ENCODE measurements around the gene LRRC36. TPM values are rescaled to one million over a fixed set of nuclear protein-coding genes. Genes with fewer than 3 reads are reported as not detected.

LRRC36 gene
- total RNA-seq, 1 experiment from 2014 or later, result not detected

DNA sequence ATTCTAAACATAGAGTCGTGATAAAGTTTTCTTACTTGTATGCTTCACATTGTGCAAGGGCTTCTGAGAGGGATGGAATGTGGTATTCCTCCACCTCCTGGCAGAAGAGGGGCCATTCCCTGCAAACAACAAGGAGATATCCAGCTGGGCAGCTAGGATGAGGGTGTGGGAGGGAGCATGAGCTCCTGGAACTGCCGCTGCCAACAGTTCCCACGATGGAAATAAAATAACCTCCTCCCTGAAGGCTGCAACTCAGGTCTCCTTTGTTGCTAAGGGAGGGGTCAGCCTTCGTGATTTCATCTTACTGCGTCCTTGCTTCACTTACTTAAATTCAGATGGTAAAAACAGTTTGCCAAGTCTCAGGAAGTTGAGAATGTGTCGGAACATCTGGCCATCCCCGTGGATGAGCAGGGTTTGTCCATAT lies 31.7 kb upstream of the LRRC36 start:
- DNase-seq (no peak), ATAC-seq (no peak)
- no TSS peak for BruUV-seq (replicated peaks)
- H3K27me3 ChIP-seq (ENCODE audit: low read length), result no peaks in the 10 kb centered on the region
- ChIA-PET POLR2A (ENCODE audit: unreplicated experiment) (no interaction called here), CTCF (no interaction called here)
- H3K4me3 ChIP-seq (ENCODE audit: low read length), result no peak overlapping the region
- H3K27ac ChIP-seq (ENCODE audit: low read length), result no peak overlapping the region
- no peaks in the 10 kb centered on the region for H3K9me3 ChIP-seq (ENCODE audit: low read length)
- H3F3A ChIP-seq (ENCODE audit: low read length, unreplicated experiment), result no peaks in the 10 kb centered on the region
- no peak overlapping the region for H2AFZ ChIP-seq (ENCODE audit: low read length)
- no peaks in the 10 kb centered on the region for H3K79me2 ChIP-seq (ENCODE audit: low read length)
- TF ChIP-seq EZH2phosphoT487 (IDR thresholded peaks at IDR 0.05; ENCODE audit: borderline replicate concordance, low read length), result no peak
- TF ChIP-seq, protein P1, sequence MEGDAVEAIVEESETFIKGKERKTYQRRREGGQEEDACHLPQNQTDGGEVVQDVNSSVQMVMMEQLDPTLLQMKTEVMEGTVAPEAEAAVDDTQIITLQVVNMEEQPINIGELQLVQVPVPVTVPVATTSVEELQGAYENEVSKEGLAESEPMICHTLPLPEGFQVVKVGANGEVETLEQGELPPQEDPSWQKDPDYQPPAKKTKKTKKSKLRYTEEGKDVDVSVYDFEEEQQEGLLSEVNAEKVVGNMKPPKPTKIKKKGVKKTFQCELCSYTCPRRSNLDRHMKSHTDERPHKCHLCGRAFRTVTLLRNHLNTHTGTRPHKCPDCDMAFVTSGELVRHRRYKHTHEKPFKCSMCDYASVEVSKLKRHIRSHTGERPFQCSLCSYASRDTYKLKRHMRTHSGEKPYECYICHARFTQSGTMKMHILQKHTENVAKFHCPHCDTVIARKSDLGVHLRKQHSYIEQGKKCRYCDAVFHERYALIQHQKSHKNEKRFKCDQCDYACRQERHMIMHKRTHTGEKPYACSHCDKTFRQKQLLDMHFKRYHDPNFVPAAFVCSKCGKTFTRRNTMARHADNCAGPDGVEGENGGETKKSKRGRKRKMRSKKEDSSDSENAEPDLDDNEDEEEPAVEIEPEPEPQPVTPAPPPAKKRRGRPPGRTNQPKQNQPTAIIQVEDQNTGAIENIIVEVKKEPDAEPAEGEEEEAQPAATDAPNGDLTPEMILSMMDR (conservative IDR thresholded peaks at IDR 0.05; ENCODE audit: low read depth, low read length), result no peak
- no peak for TF ChIP-seq EZH2 (IDR thresholded peaks at IDR 0.05; ENCODE audit: low read length, unreplicated experiment)
- no peak overlapping the region for H3K4me2 ChIP-seq (ENCODE audit: low read length)
- no peaks in the 10 kb centered on the region for H3K9me2 ChIP-seq (replicated peaks; ENCODE audit: low read length)
- intact Hi-C loops (cut with micrococcal nuclease), result no loop called here
- H3K4me1 ChIP-seq (ENCODE audit: insufficient read depth, low read length), result peaks cover 13% of the 10 kb centered on the region
- no peak overlapping the region for H3K9ac ChIP-seq (ENCODE audit: low read length)
- H4K20me1 ChIP-seq (ENCODE audit: low read length), result no peaks in the 10 kb centered on the region
- H3K36me3 ChIP-seq (ENCODE audit: low read depth, low read length), result no peaks in the 10 kb centered on the region

DNA sequence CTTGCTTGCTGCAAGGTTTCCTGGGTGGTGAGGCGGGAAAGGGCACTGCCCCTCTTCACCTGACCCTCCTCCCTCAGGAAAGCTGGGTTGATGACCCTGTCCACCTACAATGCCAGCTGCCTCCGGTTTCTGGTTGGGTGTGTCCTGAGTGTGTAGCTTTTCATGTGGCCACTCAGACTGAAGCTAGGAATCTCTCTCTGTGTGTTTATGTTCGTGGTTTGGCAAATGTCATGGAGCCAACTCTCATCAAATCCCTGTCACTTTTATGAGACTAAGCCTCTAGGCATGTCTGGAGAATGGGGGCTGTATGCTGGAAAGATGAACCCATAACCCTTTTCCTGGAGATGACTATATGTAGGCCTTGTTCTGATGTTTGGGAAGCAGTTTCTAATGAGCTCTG lies 30.2 kb upstream of the LRRC36 start:
- ATAC-seq (peak; percentile 87), DNase-seq (peak; percentile 64)
- ChIA-PET CTCF (no interaction called here), POLR2A (ENCODE audit: unreplicated experiment) (no interaction called here)
- Histone ChIP-seq H3K36me3 (ENCODE audit: low read depth, low read length) (no peaks in the 10 kb centered on the region), H3K9me2 (replicated peaks; ENCODE audit: low read length) (no peaks in the 10 kb centered on the region), H3K9ac (ENCODE audit: low read length) (no peak overlapping the region), H3F3A (ENCODE audit: low read length, unreplicated experiment) (no peaks in the 10 kb centered on the region), H3K27me3 (ENCODE audit: low read length) (no peaks in the 10 kb centered on the region), H4K20me1 (ENCODE audit: low read length) (no peaks in the 10 kb centered on the region), H3K79me2 (ENCODE audit: low read length) (no peaks in the 10 kb centered on the region), H3K27ac (ENCODE audit: low read length) (peak overlapping the region; percentile 41), H3K4me1 (ENCODE audit: insufficient read depth, low read length) (peaks cover 13% of the 10 kb centered on the region), H3K9me3 (ENCODE audit: low read length) (no peaks in the 10 kb centered on the region), H3K4me2 (ENCODE audit: low read length) (0 out of 2 replicates have a peak overlapping the region, but pooled peaks have one; percentile 10), H2AFZ (ENCODE audit: low read length) (no peak overlapping the region), H3K4me3 (ENCODE audit: low read length) (no peak overlapping the region)
- no peak for TF ChIP-seq EZH2phosphoT487 (IDR thresholded peaks at IDR 0.05; ENCODE audit: borderline replicate concordance, low read length)
- no peak for TF ChIP-seq EZH2 (IDR thresholded peaks at IDR 0.05; ENCODE audit: low read length, unreplicated experiment)
- TF ChIP-seq, protein P1 (conservative IDR thresholded peaks at IDR 0.05; ENCODE audit: low read depth, low read length), result no peak
- no TSS peak for BruUV-seq (replicated peaks)
- intact Hi-C loops (cut with micrococcal nuclease), result no loop called here

DNA sequence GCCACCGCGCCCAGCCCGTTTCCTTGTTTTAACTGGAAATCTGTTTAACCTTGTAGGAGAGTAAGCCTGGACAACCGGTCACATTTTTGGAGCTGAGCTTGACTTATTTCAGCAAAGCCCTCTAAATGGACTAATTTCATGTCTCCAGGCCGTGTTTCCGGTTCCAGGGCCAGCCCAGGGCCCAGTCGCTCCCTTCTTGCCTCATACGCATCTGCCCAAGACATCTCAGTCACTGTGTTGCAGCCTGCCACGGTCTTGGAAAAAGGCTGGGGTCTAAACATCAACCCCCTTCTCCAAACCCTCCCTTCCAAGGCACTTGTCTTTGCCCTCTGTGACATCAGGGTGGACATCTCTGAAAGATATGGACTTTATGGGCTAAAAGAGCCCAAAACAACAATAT lies 28.3 kb upstream of the LRRC36 start:
- DNase-seq (no peak), ATAC-seq (no peak)
- no peaks in the 10 kb centered on the region for H3K9me2 ChIP-seq (replicated peaks; ENCODE audit: low read length)
- H4K20me1 ChIP-seq (ENCODE audit: low read length), result no peaks in the 10 kb centered on the region
- no peaks in the 10 kb centered on the region for H3F3A ChIP-seq (ENCODE audit: low read length, unreplicated experiment)
- no peaks in the 10 kb centered on the region for H3K36me3 ChIP-seq (ENCODE audit: low read depth, low read length)
- TF ChIP-seq EZH2phosphoT487 (IDR thresholded peaks at IDR 0.05; ENCODE audit: borderline replicate concordance, low read length) (no peak), EZH2 (IDR thresholded peaks at IDR 0.05; ENCODE audit: low read length, unreplicated experiment) (no peak)
- TF ChIP-seq, protein P1 (conservative IDR thresholded peaks at IDR 0.05; ENCODE audit: low read depth, low read length), result no peak
- no peak overlapping the region for H2AFZ ChIP-seq (ENCODE audit: low read length)
- no peaks in the 10 kb centered on the region for H3K27me3 ChIP-seq (ENCODE audit: low read length)
- POLR2A ChIA-PET (ENCODE audit: unreplicated experiment), result no interaction called here
- CTCF ChIA-PET, result no interaction called here
- intact Hi-C loops (cut with micrococcal nuclease), result no loop called here
- no TSS peak for BruUV-seq (replicated peaks)
- no peak overlapping the region for H3K27ac ChIP-seq (ENCODE audit: low read length)
- H3K4me1 ChIP-seq (ENCODE audit: insufficient read depth, low read length), result peaks cover 13% of the 10 kb centered on the region
- no peak overlapping the region for H3K9ac ChIP-seq (ENCODE audit: low read length)
- H3K9me3 ChIP-seq (ENCODE audit: low read length), result no peaks in the 10 kb centered on the region
- H3K4me2 ChIP-seq (ENCODE audit: low read length), result no peak overlapping the region
- no peaks in the 10 kb centered on the region for H3K79me2 ChIP-seq (ENCODE audit: low read length)
- no peak overlapping the region for H3K4me3 ChIP-seq (ENCODE audit: low read length)

Measured in PC-3 (cell line).